Left lobe of liver (tissue), 2 donors: ENCODE measurements around the gene SPAG17. TPM values are rescaled to one million over a fixed set of nuclear protein-coding genes. Genes with fewer than 3 reads are reported as not detected.

Source experiments
- ATAC-seq: fragments of 200-7000 bp; cut with Tn5 transposase; one replicate; pipeline ENCODE4 v1.9.1; 2020; ENCODE audit warnings: mild to moderate bottlenecking, moderate library complexity
- DNase-seq: peaks from one replicate; pipeline ENCODE4 v3.0.0-alpha.2; 2020; ENCODE audit warnings: low spot score
- total RNA-seq: library from RNA; stranded (reverse); gene quantifications from one replicate; pipeline ENCODE4 v1.2.1, GENCODE V29; 2021
- donor health status: DM: no; HTN: no; CAD: no; lungs with moderate emphysema.
- donor health status: DM: no; HTN: yes; CAD: no.

SPAG17 gene
- total RNA-seq, 1 donor from 2014 or later = not detected

DNA sequence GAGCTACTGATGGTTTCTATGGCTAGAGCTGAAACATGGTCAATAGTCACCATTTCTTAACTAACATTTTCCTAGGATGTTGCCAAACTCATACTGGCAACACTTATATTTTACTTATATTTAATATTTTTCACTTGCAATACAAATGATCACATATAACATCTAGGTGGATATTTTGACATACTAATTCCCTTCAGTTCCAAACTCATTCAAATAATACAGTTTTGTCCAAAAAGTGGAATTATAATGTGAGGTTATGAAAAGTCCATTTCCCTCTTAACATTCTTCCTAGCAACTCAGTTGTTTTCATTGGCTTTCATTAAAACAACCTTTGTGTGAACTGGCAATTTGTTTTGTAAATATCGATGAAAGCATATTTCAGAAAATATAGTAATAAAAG, 16.0 kb downstream of the SPAG17 start:
- ATAC-seq = no peak
- DNase-seq = no peak

DNA sequence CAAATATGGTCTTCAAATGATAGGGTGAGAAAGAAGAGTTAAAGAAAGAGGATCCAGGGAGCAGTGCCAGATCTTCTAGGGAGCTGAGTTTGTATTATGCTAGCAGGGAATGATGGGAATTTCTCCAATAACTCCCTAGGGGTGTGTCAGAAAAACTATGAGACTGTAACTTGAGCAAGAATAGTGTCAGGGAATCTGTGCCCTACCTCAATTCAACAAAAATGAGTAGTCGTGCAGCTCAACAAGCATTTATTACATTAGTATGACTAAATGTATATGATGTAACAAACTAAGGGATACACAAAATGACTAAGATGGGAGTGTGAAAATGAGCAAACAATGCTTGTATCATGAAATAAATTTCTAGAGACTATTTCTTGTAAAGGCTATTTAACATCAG, 24.2 kb downstream of the SPAG17 start:
- ATAC-seq (no peak), DNase-seq (no peak)

DNA sequence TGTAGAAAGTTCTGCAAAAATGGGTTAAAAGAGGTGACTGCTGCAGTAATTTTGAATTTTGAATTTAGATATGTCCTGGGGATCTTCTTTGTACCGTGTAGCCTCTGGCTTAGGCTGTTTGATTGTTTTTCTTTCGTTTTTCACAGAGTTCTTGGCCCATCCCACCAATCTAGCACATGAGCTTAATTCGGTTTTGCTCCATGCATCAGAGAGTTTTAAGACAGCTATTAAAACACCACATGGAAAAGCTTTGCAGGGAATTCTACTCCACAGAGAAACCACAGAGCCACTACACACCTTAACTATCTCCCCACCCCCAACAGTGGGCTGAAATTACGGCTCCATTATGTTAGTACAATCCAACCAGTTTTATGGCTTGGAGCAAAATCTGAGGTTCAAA, 25.5 kb downstream of the SPAG17 start:
- ATAC-seq = no peak
- no peak for DNase-seq

DNA sequence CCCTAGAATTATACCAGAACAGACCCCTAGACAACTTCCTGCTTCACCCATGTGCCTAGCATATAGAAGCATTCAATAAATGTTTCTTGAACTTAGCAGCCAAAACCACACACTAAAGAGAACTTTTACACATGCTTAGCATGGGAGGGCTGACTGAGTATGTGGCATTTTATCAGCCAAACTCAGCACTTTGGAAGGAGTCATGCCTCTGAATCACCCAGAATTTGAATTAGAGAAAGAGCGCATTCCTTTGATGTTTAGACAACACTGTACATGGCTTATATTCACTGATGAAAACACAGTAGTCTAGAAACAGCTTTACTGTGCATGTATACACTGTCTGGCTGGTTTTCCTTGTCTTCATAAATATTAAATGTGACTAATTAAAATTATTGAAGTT, 26.1 kb downstream of the SPAG17 start:
- DNase-seq = no peak
- ATAC-seq = no peak

DNA sequence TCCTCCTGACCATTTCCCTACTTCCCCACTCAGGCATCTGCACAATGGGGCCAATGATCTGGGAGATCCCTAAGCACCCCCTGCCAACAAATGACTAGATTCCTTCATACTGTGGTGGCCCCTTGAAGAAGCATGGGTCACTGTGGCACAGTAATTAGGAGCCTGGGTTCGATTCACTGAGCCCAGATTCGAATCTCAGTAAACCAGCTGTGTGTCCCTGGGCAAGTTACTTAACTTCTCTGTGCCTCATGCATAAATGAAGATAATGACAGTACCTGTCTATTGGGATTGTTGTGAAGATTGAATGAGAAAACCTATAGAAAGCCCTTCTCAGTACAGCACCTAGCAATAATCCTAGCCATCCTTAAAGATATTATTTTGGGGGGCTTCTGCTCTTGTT, 27.5 kb downstream of the SPAG17 start:
- ATAC-seq = no peak
- no peak for DNase-seq

DNA sequence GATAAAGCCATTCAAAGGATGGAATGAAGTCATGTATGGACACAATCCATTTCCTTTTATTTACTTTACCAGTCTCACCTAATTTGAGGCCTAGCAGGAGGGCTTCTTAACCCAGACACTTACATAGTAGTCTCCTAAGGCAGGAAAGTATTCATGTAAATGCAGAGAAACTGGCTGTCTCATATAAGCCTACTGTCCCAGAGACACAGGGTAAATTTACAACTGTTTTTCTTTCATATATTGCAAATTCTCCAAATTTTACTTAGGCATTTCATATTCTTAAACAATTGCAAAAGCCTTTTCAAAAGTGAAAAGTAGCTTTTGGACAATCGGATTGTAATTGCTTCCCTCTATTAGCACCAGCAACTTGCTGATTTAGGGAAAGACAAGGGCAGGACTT, 29.9 kb downstream of the SPAG17 start:
- ATAC-seq = no peak
- no peak for DNase-seq

DNA sequence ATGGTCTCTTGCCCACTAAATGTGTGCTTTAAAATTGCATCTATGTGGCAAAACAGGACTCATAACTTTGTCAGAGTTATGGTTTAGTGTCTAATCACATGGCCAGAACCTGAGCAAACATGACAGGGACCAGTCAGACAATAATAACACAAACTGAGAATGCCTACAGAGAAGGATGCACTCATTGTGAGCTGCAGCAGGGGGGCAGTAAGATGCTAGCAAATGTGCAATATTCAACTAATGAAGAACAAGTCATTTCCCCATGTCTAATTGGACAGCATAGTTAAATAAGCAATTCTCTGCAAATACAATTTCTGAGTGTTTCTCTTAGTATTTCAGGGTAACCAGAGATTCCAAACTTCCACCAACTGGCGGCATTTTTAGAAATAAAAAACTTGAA, 30.8 kb downstream of the SPAG17 start:
- DNase-seq (no peak), ATAC-seq (no peak)

DNA sequence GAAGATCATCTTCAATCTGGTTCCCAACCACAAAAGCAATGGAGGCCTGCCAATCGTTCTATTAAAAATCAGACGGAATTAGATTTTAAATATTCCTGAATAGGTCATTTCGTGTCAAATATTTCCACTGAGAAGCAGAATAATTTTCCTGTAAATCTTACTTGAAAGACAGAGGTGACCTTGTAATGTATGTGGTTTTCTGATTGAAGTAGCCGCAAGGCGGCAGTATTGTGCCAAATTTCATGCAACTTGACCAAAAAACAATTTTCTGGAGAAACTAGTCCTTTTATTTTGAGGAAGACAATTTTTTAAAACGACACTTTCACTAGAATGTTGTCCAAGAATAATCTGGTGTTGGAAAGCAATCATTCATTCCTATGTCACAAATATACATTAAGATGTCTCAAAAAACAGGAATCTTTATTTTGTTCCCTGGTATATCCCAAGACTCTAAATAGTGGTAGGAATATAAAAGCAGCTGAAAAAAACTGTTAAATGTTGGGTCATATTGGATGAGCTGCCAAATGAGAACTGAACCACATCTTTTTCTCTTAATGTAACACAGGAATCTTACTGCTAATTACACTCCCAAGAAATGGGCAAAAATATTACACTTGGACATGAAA, 33.6 kb downstream of the SPAG17 start:
- DNase-seq = peak; percentile 47
- ATAC-seq = peak; percentile 67

DNA sequence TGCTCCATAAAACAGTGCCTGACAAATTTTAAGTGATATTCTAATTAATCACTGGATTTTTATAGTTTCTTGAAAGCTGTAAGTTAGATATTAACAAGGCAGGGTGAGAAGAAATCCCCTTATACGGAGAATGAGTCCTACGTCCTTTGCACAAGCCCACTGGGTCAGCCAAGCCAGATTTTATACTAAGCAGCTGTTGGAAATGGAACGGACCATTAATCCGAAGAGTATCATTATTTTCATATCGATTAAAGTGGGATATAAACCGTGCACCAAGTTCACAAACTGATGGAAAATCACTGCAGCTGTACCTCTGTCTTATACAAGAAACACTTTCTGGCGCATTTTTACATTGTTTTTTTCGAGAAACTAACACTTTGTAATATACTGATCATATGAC, 35.2 kb downstream of the SPAG17 start:
- no peak for DNase-seq
- no peak for ATAC-seq

DNA sequence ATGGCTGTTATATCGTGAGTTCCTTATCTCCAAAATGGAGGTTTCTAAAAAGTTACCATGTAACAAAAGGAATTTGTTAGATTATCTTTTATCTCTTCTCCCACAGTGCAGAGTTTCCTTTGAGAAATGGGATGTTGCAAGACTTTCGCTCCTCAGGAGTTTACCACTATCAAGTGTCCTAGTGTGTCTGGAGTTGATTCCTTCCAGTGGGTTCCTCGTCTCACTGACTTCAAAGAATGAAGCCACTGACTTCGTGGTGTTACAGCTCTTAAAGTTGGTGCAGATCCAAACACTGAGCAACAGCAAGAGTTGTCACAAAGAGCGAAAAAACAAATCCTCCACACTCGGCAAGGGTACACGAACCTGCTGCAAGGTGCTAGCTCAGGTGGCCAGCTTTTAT, 37.0 kb downstream of the SPAG17 start:
- ATAC-seq (no peak), DNase-seq (no peak)

DNA sequence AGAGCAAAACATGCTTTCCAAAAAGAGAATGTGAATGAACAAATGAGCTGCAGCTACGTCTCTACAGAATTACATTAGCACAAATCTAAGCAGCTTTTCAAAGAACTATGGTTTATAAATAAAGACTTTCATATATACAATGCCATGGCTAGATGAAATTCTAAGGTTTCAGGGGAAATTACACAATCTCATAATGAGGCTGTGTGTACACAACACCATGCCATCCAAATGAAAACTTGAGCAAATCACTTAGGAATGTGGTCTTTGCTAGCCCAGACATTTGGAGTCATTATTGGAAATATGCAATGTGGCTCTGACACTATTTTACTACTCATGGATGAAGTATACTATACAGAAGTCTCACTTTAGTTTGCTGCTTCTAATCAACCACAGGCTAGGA, 37.5 kb downstream of the SPAG17 start:
- ATAC-seq (no peak), DNase-seq (no peak)

DNA sequence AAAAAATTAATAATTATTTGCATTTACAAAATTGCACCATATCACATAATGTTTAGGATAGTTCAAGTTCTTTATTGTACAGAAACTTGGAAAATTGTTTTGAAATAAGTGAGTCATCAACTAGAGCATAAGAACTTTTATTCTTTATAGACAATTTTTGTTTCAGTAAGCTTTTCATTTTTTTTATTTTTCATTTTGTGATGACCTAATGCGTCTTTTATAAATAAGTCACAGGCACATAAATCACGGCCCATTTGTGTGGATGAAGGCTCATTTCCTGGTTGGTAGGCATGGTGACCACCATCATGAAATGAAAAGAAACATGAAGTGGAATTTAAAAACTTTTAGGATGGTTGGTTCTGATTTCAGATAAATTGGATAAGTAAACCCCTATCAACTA, 39.3 kb downstream of the SPAG17 start:
- ATAC-seq (no peak), DNase-seq (no peak)

DNA sequence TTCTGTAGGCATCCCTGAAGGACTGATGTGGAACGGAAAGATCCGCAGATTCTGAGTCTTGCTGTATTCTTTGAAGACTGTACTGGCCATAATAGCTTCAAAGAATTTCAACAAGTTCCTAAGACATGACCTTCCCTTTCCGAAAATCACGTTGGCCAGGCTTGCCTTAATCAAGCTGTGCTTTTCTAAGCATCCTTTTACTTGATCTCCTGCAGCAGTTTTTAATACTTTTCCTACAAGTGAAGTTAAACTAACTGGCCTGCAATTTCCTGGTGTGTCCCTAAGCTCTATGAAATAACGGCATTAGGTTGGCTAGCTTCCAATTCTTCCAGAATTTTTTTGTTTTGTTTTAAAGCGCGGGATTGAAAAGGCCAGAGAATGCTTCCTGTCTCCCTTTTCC, 40.3 kb downstream of the SPAG17 start:
- ATAC-seq (no peak), DNase-seq (no peak)

DNA sequence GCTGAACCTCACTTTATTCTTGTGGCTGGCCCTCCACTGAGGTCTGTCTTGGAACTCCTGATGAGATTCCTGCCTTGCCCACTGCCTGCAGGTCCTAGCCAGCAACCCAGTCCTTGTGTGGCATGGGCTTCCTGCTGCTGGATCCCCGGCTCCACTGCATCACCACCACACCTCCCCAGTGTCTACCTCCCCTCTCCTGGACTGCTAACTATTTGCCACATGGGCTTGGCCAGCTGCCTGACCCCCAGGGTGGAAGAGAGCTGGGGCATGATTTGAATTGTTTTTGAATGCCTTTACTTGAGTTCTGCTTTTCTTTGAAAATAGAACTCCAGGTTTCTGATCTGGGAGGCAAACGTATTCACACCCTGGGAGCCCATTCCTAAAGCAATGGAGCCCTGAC, 41.2 kb downstream of the SPAG17 start:
- no peak for DNase-seq
- ATAC-seq = no peak

DNA sequence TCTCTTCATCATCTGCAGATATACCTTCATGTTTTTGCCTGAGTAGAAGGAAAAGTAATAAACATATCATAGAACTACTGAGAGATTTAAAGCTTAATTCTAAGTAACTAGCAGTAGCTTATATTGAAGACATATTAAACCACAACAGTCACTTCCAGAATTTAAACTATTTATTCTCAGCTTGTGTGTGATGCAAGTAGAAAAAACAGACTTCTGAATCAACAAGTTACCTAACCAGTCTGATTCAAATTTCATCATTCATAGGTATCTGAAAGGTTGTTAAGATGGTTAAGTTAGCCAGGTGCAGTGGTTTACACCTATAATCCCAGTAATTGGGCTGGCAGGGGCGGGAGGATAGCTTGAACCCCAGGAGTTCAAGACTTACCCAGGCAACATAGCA, 41.9 kb downstream of the SPAG17 start:
- no peak for DNase-seq
- ATAC-seq = no peak

DNA sequence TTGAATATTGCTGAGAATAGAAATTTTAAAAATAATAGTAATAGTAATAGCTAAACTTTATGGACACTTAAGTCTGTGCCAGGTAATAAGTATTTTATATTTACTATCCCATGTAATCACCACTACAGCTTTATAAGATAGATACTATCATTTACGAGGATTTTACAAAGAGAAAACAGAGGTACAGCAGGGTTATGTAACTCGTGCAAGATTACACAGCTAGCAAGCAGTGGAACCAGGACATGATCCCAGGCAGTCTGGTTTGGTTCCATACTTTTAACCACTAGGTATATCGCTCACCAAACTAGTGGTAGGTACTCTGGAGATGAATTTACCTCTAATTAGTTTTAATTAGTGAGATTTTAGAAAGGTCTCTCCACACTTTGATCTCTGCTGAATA, 42.5 kb downstream of the SPAG17 start:
- DNase-seq = no peak
- ATAC-seq = peak; percentile 32

DNA sequence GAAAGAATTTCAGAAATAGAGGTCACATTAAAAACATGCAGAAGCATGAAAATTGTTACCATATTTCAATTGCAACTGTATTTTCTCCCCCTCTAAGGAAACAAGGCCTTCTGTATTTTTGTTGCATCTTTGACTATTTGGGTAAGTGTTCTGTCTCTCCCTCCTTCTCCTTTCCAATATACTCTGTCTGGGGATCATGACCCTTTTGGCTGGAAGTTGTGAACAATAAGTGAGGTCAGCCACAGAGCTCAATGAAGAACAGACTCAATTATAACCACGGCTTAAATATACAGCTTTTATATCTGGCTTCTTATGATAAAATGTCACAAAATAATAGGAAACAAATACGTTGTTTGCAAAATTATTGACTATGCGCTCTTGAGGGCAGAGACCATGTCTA, 47.1 kb downstream of the SPAG17 start:
- ATAC-seq = no peak
- no peak for DNase-seq

DNA sequence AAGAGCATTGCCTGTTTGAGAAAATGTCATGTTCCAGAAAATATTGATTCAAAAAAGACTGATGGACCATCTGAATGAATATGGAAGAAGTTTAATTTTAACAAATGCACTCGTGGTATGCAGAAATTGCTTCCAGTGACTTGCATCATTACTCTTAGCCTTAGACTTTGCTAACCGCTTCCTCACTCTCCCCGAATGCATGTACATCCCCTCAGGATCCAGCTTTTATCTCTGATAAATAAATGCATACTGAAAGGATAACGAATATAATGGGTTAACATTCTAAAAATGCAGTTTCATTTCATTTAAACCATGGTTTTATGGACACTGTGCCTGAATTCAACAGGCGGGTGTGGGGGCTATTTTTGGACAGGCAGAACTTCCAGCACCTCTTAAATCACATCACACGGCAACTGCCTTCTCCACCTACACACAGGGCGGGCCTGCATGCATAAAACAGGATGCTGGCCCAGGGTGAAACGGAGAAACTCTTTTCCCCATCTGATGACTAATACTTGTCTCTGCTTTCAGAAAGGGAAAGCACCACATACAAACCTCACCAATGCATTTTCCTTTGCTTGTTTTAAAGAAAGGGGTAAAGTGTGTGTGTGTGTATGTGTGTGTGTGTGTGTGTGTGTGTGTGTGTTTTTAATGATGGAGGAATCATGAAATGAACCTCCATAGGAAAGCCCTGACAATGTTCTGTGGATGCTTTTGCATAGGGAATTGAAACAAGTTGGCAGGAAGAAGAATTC, 48.7 kb downstream of the SPAG17 start:
- no peak for DNase-seq
- ATAC-seq = no peak

DNA sequence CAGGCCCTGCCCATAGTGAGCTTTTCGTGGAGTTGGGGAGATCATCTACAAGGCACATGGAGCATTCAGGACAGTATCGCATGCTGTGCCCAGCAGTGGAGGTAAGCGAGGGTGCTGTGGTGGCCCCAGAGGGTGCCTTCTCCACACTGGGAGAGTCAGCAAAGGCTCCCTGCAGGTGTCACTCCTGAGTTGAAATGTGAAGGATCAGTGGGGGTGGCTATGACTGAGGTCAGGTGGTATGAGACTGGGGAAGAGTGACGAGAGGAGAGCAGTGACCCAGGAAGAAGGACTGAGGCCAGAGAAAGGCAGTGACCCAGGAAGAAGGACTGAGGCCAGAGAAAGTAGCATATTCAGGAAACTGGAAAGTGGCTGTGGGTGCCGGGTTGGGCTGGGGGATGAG, 53.0 kb downstream of the SPAG17 start:
- no peak for DNase-seq
- ATAC-seq = no peak

DNA sequence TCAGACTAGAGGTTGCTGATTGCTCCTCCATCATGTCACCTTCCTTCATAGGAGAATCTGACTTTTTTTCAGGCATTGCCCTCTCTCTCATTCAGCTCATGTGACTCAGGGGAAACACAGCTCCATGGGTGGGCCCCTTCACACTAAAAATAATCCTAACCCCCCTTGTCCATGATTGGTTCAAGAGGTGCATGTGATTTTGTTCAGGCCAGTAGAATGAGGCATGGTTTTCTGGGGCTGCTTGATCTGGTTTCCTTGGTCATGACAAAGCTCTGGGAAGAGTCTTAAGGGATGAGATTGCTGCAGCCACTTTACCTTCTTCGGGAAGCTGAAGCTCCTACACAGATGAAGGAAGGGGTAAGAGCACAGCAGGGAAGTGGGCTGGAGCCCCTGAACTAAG, 56.3 kb downstream of the SPAG17 start:
- no peak for ATAC-seq
- no peak for DNase-seq

DNA sequence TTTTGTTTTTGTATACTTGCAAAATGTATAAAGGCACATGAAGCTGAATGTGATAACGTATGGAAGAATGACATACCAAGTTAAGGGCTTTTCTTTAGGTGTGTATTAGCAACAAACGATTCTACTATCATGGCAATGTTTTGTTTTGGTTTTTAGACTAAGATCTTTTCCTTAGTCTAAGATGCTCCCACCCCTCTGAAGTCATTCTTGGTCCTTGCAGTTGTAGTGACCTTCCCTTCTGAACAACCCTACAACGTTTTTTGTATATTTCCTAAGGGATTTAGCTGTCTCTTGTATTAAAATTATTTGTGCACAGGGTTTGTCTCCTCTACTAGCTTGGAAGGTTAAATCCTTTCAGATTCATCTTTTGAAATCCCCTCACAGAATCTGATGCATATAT, 61.0 kb downstream of the SPAG17 start:
- no peak for DNase-seq
- ATAC-seq = no peak

DNA sequence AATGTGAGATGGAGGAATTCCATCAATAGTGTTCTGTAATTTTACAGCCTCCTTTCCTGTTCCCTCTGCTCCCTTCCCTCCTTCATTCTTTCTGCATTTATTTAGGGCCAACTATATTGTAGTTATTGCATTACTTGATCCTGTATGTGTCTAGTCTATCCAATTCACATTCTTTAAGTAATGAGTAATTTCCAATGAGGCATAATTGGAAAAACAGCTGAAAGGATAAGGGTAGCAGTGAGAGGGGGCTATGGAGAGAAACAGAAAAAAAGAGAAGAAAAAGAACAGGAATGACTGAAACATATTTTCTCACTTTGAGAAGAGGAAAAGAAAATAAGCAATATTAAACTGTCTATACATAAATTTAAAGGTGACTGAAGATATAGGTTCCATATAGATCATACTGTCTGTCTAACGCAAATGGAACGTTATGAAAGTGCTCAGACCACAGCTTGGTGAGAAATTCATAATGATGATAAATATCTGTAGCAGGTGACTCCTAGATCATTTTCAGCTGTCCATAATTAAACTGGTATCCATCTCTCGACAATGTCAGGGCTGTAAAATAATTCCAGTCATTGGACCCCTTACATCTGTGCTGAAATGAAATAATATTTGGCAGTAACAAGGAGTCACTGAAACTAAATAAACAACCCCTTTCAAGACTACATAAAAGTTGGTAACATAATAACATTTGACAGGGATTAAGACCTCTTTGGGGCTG, 61.8 kb downstream of the SPAG17 start:
- ATAC-seq (no peak), DNase-seq (no peak)
